Heart right ventricle (tissue), 16 donors: ENCODE data around the gene NCAPG2. TPM values are rescaled to one million over a fixed set of nuclear protein-coding genes. Genes with fewer than 3 reads are reported as not detected.

Experiments
- ATAC-seq, 8 donors: fragments of 200-7000 bp; cut with Tn5 transposase; one replicate each; pipeline ENCODE4 v1.9.1; 2020; ENCODE audit warnings: mild to moderate bottlenecking in 8 of 8, moderate library complexity in 8 of 8, moderate number of reproducible peaks in 1 of 8
- DNase-seq, 2 donors: peaks; one replicate each; pipeline ENCODE4 v3.0.0-alpha.2; 2020
- H3K27ac ChIP-seq, 10 donors: fragments of 200-600 bp; sonication (generic) in 2 of 10; one replicate each; pipeline versions ENCODE4 v1.5.0 to v1.8.0; 2020 to 2022; ENCODE audit warnings: mild to moderate bottlenecking in 3 of 10
- H3K27me3 ChIP-seq, 7 donors: fragments of 200-600 bp; one replicate each; pipeline ENCODE4 v1.8.0; 2021 to 2022; ENCODE audit warnings: mild to moderate bottlenecking in 2 of 7
- H3K36me3 ChIP-seq, 9 donors: fragments of 200-600 bp; sonication (generic) in 1 of 9; one replicate each; pipeline versions ENCODE4 v1.5.0 to v1.8.0; 2020 to 2022; ENCODE audit warnings: mild to moderate bottlenecking in 2 of 9
- H3K4me1 ChIP-seq, 9 donors: fragments of 200-600 bp; sonication (generic) in 1 of 9; one replicate each; pipeline versions ENCODE4 v1.5.0 to v1.8.0; 2020 to 2022; ENCODE audit warnings: mild to moderate bottlenecking in 4 of 9
- H3K4me3 ChIP-seq, 10 donors: fragments of 200-600 bp; sonication (generic) in 2 of 10; one replicate each; pipeline versions ENCODE4 v1.5.0 to v1.8.0; 2020 to 2022; ENCODE audit warnings: mild to moderate bottlenecking in 7 of 10, moderate library complexity in 2 of 10
- H3K9me3 ChIP-seq, 11 donors: fragments of 200-600 bp in 10 of 11; sonication (generic) in 2 of 11; one replicate each; pipeline versions ENCODE4 v1.5.0 to v1.8.0; 2013 to 2022; ENCODE audit warnings: mild to moderate bottlenecking in 2 of 11, control low read depth in 1 of 11, moderate library complexity in 1 of 11
- CTCF ChIP-seq, 9 donors: fragments of 200-600 bp; sonication (generic) in 2 of 9; IDR thresholded peaks; one replicate each; pipeline versions ENCODE4 v1.5.0 to v1.8.0; 2021 to 2022; ENCODE audit warnings: antibody characterized with exemption in 9 of 9, mild to moderate bottlenecking in 5 of 9, moderate library complexity in 1 of 9
- WGBS, 2 donors: extraction: QIAGEN DNeasy Blood & Tissue Kit; methylation state at CpG; one replicate each; pipeline ENCODE4 v1.1.7; 2013; ENCODE audit warnings: inconsistent platforms in 1 of 2; 5-methylcytosine and 5-hydroxymethylcytosine counted together
- intact Hi-C, 10 donors: fragments of 100-400 bp; cut with DNase I; formaldehyde crosslinking; loops; one replicate each; pipeline versions ENCODE4 v1.11.1 to v1.14.2; 2022
- polyA plus RNA-seq, 2 donors: library from polyadenylated mRNA; stranded (reverse); fragments of 200-250 nt; gene quantifications; one replicate each; pipeline ENCODE4 v1.2.3, GENCODE V29; 2013
- total RNA-seq, 10 donors: library from RNA; stranded (reverse); fragmentation: NEBNext Ultra II Directional in 3 of 10; extraction: Animal tissue kit (Norgen Biotek cat#: 25700) in 3 of 10; gene quantifications; one replicate each; pipeline versions ENCODE4 v1.2.1 to v1.2.4, GENCODE V29; 2021 to 2023
- donor health status: Arrhythmogenic right ventricular cardiomyopathy.
- donor health status: ischemic (EF 13 %, LVEDD 7.1; RV severe dilation, severe dysfunction).
- donor health status: healthy with polysubstance abuse.
- donor health status: DM: no; HTN: yes; CAD: no.
- donor health status: DM: no; HTN: no; CAD: no.
- donor health status: ischemic (EF 25% LVEDD 6.9; RV normal size, moderate dysfunction).
- donor health status: ischemic (EF 25% LVEDD 5.7; RV mildly dilated, moderate dysfunction).
- donor health status: healthy.
- donor health status: DM: yes; HTN: yes; CAD: no.
- donor health status: Ischemic cardiomyopathy.
- donor health status: ischemic (EF 35%, LVEDD 5.7; RV mildly dilated, moderate dysfunction).
- donor health status: nonischemic (EF 11% LVEDD 7.7; RV severe dilation, severe dysfunction).
- donor health status: DM: yes; HTN: yes; CAD: no.
- donor health status: PGD.
- donor health status: ischemic (EF 29% LVEDD 5.4; RV normal size, mild dysfunction).
- donor health status: nonischemic (EF 23%, LVEDD 6.1; RV moderate dilation, normal function).

The NCAPG2 gene
- total and polyA plus RNA-seq, 12 donors: 1.3 to 8.0 (median 4.6) TPM

GRCh38 chr7:158747408-158747807, 42.8 kb upstream of the NCAPG2 start:
- ATAC-seq: peak in 1 of 8 donors; percentile 66
- DNase-seq: no peak
- intact Hi-C loops: no loop called here
- TF ChIP-seq CTCF (IDR thresholded peaks at IDR 0.05): no peak
- Histone ChIP-seq H3K4me1 (peaks cover 0 to 9% (median 0%) of the 10 kb centered on the region in 9 donors), H3K27ac (no peak overlapping the region), H3K9me3 (no peaks in the 10 kb centered on the region), H3K27me3 (no peaks in the 10 kb centered on the region), H3K36me3 (peaks cover 0 to 100% (median 40%) of the 10 kb centered on the region in 9 donors), H3K4me3 (no peak overlapping the region)
- WGBS, 2 donors: 81 to 82% methylated on average over 10 of the region's 10 CpGs

GRCh38 chr7:158746957-158747356, 42.4 kb upstream of the NCAPG2 start:
- Histone ChIP-seq H3K27ac (no peak overlapping the region), H3K4me1 (peaks cover 0 to 9% (median 0%) of the 10 kb centered on the region in 9 donors), H3K9me3 (no peaks in the 10 kb centered on the region), H3K4me3 (no peak overlapping the region), H3K36me3 (peaks cover 0 to 100% (median 45%) of the 10 kb centered on the region in 9 donors), H3K27me3 (no peaks in the 10 kb centered on the region)
- no peak for DNase-seq
- 87 to 91% methylated on average over 9 of the region's 9 CpGs for WGBS, 2 donors
- intact Hi-C loops: no loop called here
- no peak for ATAC-seq
- TF ChIP-seq CTCF (IDR thresholded peaks at IDR 0.05): no peak

- Histone ChIP-seq H3K27ac (no peak overlapping the region), H3K36me3 (peaks cover 0 to 100% (median 62%) of the 10 kb centered on the region in 9 donors), H3K9me3 (no peaks in the 10 kb centered on the region), H3K4me3 (no peak overlapping the region), H3K27me3 (no peaks in the 10 kb centered on the region), H3K4me1 (peaks cover 0 to 14% (median 0%) of the 10 kb centered on the region in 9 donors)
- intact Hi-C loops: no loop called here
- no peak for TF ChIP-seq CTCF (IDR thresholded peaks at IDR 0.05)
- DNase-seq (no peak), ATAC-seq (peak in 3 of 8 donors; percentile 29 to 63 (median 38))
- WGBS, 2 donors: 82 to 92% methylated on average over 10 of the region's 10 CpGs
These were observed 40.6 kb upstream of the NCAPG2 start for GRCh38 chr7:158745057-158745715.

GRCh38 chr7:158744070-158744469, 39.5 kb upstream of the NCAPG2 start:
- Histone ChIP-seq H3K36me3 (peaks cover 0 to 100% (median 63%) of the 10 kb centered on the region in 9 donors), H3K4me1 (peaks cover 0 to 21% (median 0%) of the 10 kb centered on the region in 9 donors), H3K27me3 (no peaks in the 10 kb centered on the region), H3K9me3 (no peaks in the 10 kb centered on the region), H3K27ac (no peak overlapping the region), H3K4me3 (no peak overlapping the region)
- DNase-seq: no peak
- ATAC-seq: no peak
- 96% methylated on average over 4 of the region's 4 CpGs for WGBS, 2 donors
- intact Hi-C loops: no loop called here
- no peak for TF ChIP-seq CTCF (IDR thresholded peaks at IDR 0.05)
